SU-DHL-6 (cell line): ENCODE data around the gene ARHGEF26.

Experiments used
- H2AFZ ChIP-seq: fragments of 200-600 bp; sonication (generic); 2 replicates; pipeline ENCODE4 v1.6.1; 2014; ENCODE audit warnings: low read depth, mild to moderate bottlenecking, moderate library complexity, mixed read lengths, antibody characterized with exemption, low read length; ENCODE audit not compliant: severe bottlenecking
- H3F3A ChIP-seq: fragments of 200-600 bp; shearing (Covaris generic); 2 replicates; pipeline ENCODE4 v1.6.0; 2016; ENCODE audit warnings: antibody characterized with exemption, mild to moderate bottlenecking; ENCODE audit not compliant: insufficient read depth
- H3K27ac ChIP-seq: fragments of 200-600 bp; sonication (generic); 2 replicates; pipeline ENCODE4 v1.5.1; 2016; ENCODE audit warnings: low read depth, mild to moderate bottlenecking, low read length, moderate library complexity, mixed read lengths
- H3K27me3 ChIP-seq: fragments of 200-600 bp; sonication (generic), shearing (Covaris generic); 2 replicates; pipeline ENCODE4 v1.6.0; 2014; ENCODE audit warnings: mild to moderate bottlenecking, low read length
- H3K36me3 ChIP-seq: fragments of 200-600 bp; sonication (generic); 2 replicates; pipeline ENCODE4 v1.6.1; 2014; ENCODE audit warnings: mild to moderate bottlenecking, low read length, mixed read lengths
- H3K4me2 ChIP-seq: fragments of 300-600, 200-600 bp; shearing (Covaris generic), sonication (generic); 2 replicates; pipeline ENCODE4 v1.6.0; 2014; ENCODE audit warnings: low read length, low read depth, mild to moderate bottlenecking; ENCODE audit not compliant: poor library complexity, severe bottlenecking
- H3K4me3 ChIP-seq: fragments of 200-600 bp; sonication (generic); 2 replicates; pipeline ENCODE4 v1.5.1; 2014; ENCODE audit warnings: antibody characterized with exemption, low read length, mild to moderate bottlenecking, mixed read lengths; ENCODE audit not compliant: insufficient read depth, poor library complexity, severe bottlenecking
- H3K79me2 ChIP-seq: fragments of 200-600 bp; sonication (generic); 2 replicates; pipeline ENCODE4 v1.6.1; 2014; ENCODE audit warnings: mild to moderate bottlenecking, low read length, moderate library complexity; ENCODE audit not compliant: insufficient read depth
- H3K9ac ChIP-seq: fragments of 200-600 bp; sonication (generic); 2 replicates; pipeline ENCODE4 v1.7.0; 2014; ENCODE audit warnings: mild to moderate bottlenecking, low read length
- H3K9me2 ChIP-seq: fragments of 200-600 bp; sonication (generic); replicated peaks from 2 replicates; pipeline ENCODE4 v1.6.1; 2014; ENCODE audit warnings: low read length; ENCODE audit not compliant: insufficient read depth
- H3K9me3 ChIP-seq: fragments of 200-600 bp; sonication (generic); 2 replicates; pipeline ENCODE4 v1.6.1; 2014; ENCODE audit warnings: low read length, mixed read lengths; ENCODE audit not compliant: insufficient read depth
- H4K20me1 ChIP-seq: fragments of 200-600 bp; sonication (generic); 2 replicates; pipeline ENCODE4 v1.6.1; 2014; ENCODE audit warnings: low read depth, mild to moderate bottlenecking, antibody characterized with exemption, low read length, moderate library complexity, mixed read lengths
- CTCF ChIP-seq: fragments of 200-600 bp; sonication (generic); IDR thresholded peaks from one replicate; pipeline ENCODE4 v1.5.1; 2017; ENCODE audit warnings: antibody characterized with exemption, mild to moderate bottlenecking, low read length, moderate library complexity; ENCODE audit not compliant: insufficient read depth, poor library complexity, severe bottlenecking
- EZH2phosphoT487 ChIP-seq: fragments of 200-600 bp; sonication (generic), shearing (Covaris generic); conservative IDR thresholded peaks from 2 replicates; pipeline ENCODE4 v1.6.1; 2018; ENCODE audit warnings: mild to moderate bottlenecking, antibody characterized with exemption, low read length, moderate library complexity, mixed read lengths

The ARHGEF26 gene

GRCh38 chr3:154112146-154112852, 8.9 kb upstream of the ARHGEF26 start:
- TF ChIP-seq EZH2phosphoT487 (no peak), CTCF (no peak)
- no peaks in the 10 kb centered on the region for H3K36me3 ChIP-seq
- H2AFZ ChIP-seq = no peak overlapping the region
- no peaks in the 10 kb centered on the region for H4K20me1 ChIP-seq
- no peak overlapping the region for H3K4me2 ChIP-seq
- H3K9ac ChIP-seq = no peak overlapping the region
- no peaks in the 10 kb centered on the region for H3K79me2 ChIP-seq
- H3K27ac ChIP-seq = no peak overlapping the region
- H3K9me2 ChIP-seq = no peaks in the 10 kb centered on the region
- H3K9me3 ChIP-seq = no peaks in the 10 kb centered on the region
- H3K27me3 ChIP-seq = no peaks in the 10 kb centered on the region
- no peak overlapping the region for H3K4me3 ChIP-seq
- H3F3A ChIP-seq = no peaks in the 10 kb centered on the region

- no peak for TF ChIP-seq EZH2phosphoT487
- no peak for TF ChIP-seq CTCF
- H3K36me3 ChIP-seq = no peaks in the 10 kb centered on the region
- no peak overlapping the region for H2AFZ ChIP-seq
These were observed 7.6 kb upstream of the ARHGEF26 start for GRCh38 chr3:154113609-154114008.

GRCh38 chr3:154115332-154115731, 5.9 kb upstream of the ARHGEF26 start:
- Histone ChIP-seq H3K9me3 (no peaks in the 10 kb centered on the region), H3K4me3 (no peak overlapping the region), H3K79me2 (no peaks in the 10 kb centered on the region), H3K27ac (no peak overlapping the region), H3K4me2 (no peak overlapping the region), H3K36me3 (no peaks in the 10 kb centered on the region), H4K20me1 (no peaks in the 10 kb centered on the region), H2AFZ (no peak overlapping the region), H3K27me3 (no peaks in the 10 kb centered on the region), H3K9ac (no peak overlapping the region), H3K9me2 (no peaks in the 10 kb centered on the region), H3F3A (no peaks in the 10 kb centered on the region)
- TF ChIP-seq CTCF = no peak
- TF ChIP-seq EZH2phosphoT487 = no peak

More at GRCh38 chr3:154113609-154114008, 7.6 kb upstream of the ARHGEF26 start:
- Histone ChIP-seq H3K9me3 (no peaks in the 10 kb centered on the region), H4K20me1 (no peaks in the 10 kb centered on the region), H3K4me3 (no peak overlapping the region), H3F3A (no peaks in the 10 kb centered on the region), H3K27me3 (no peaks in the 10 kb centered on the region), H3K4me2 (no peak overlapping the region), H3K27ac (no peak overlapping the region), H3K79me2 (no peaks in the 10 kb centered on the region), H3K9me2 (no peaks in the 10 kb centered on the region), H3K9ac (no peak overlapping the region)
